CD4-positive, alpha-beta T cell treated with Interleukin-1 beta for 1 hour (primary cell): Measurements from ENCODE around the gene JAG1.

ENCODE experiments used
- DNase-seq, 2 donors: peaks; one replicate each; pipeline ENCODE4 v3.0.0-alpha.2; 2020 to 2022

JAG1 gene

DNA sequence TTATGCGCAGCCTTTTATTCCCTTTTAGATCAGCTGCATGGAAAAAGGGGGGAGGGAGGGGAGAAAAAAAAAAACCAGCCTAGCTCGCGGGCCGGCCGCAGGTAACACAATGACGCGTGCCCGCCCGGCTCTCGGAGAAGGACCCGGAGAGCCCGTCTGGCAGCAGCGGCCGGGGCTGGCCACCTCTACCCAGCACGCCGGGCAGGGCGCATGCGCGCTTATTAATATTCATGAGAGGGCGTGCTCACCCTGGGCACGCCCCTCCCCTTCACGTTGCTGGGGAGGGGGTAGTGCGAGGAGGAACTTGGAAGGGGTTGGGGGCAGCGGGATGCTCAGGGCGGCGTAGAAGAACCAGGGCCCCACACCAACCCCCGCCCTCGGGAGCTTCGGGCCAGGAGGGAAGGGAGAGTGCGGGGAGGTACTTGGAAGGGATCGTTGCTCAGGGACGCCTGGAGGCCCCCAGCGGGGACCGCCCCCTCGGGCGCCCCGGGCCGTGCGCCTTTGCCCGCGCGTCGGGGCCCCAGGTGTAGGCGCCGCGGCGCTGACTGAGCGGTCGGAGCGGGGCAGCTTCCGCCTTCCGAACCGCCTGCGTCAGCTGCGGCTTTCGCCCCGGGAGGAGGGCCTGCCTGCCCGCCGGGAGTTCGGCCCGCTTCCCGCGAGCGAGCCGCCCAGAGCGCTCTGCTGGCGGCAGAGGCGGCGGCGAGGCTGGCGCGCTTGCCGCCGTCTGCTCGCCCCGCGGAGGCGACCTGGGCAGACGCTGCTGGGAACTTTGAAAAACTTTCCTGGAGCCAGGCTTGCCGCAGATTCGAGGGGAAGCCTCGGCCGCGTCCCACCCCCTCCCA is at the start of gene JAG1:
Gene JAG1 (minus strand): TSS at position 158 of the 842 bp plus-strand sequence. CDS start 469 bp downstream, outside the sequence.
- peak; percentile 43 to 79 for DNase-seq

DNA sequence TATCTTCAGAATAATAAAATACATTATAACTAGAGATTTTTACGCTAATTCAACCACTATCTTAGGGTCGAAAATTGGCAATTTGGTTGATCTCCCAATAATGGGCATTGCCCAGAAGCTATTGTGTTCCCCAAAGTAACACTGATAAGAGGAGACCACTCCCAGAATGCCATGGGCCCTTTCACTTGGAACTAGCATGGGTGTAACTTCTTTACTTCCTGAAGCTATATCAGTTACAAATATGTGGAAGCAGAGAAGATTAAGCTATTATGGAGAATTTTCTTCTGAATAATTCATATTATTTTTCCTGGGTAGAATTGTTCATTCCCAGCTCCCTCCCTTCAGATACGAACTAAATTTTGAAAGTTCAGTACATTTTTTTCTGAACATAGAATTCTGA is 48.2 kb upstream of the JAG1 start:
- no peak for DNase-seq

GRCh38 chr20:10721137-10721896 is 47.5 kb upstream of the JAG1 start:
- DNase-seq, result no peak

GRCh38 chr20:10720565-10720964 is 46.8 kb upstream of the JAG1 start:
- DNase-seq, result no peak

DNA sequence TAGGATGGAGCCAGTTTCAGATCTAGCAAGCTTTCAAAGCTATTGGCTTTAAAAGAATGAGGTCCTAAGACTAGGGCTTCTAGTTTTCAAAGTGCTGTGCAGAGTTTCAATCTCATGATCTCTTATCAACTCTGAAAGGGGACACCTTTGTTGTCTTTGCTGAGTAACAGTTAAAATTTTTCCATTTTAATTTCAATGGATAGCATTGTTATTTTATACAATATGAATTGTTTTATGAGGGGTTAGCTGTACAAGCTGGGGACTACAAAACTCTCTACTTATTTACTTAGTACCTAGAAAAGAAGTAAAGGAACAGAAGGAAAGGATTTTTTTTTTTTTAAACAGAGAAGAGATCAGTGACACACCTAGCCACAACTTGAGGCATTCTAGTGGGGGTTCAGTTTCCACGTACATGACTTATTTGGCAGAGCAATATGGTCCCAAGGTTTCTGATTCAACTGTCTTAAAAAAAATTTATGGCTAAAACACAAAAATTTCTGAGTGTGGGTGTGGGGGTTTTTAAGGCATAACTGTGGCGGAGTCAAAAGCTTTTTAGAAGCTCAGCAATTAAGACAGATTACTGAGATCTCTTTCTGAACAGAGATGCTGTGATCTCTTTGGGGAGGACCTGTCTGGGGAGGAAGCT is 46.1 kb upstream of the JAG1 start:
- no peak for DNase-seq

GRCh38 chr20:10718661-10719060 is 44.9 kb upstream of the JAG1 start:
- DNase-seq, result no peak

- no peak for DNase-seq
Measured at GRCh38 chr20:10716855-10717254, 43.1 kb upstream of the JAG1 start.

DNA sequence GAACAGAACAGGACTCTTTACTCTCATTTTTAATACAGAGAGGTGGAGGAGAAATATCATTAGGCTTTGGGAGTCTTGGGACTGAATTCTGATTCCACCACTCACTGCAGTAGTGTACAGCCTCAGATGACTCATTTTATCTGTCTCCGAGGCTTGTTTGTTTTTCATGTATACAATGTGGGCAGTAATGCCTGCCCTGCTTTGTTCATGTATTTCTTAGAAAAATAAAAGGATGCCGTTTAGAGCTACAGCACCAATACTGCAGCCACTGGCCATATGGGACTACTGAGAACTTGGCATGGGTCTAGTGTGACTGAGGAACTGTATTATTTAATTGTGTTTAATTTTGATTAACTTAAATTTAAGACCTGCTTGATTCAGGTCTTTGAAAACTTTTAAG is 41.2 kb upstream of the JAG1 start:
- DNase-seq, result no peak

DNA sequence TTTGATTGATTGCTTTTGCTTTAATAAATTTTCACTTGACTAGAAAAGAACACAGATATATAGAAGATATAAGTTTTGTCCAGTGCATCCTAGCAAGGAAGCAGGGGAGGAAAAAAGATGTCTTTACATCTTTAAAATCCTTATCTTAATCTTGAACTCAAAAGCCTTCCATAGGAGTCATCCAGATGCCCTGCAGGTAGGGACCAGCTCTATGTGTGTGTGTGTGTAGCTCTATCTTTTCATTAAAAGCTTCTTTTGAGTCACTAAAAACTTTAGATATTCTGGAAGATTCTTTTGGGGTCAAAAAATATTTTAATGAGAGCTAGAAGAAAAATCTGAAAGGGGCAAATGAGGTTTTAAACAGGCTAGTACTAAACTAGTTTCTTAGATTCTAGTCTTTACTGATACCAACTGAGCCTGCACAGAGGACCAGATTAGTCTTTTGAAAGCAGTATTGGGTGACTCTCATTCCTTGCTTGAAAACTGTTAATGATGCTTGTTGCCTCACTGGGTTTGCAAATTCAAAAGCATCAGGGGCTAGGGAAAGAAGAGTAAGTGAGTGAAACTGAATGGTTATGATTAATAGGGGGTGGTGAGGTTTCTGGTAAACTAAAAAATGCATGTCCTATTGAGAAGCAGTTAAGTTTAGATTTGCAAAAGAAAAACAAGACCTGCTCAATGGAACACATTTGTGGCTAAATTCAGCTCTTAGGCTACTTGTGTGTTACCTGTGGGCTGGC is 40.6 kb upstream of the JAG1 start:
- no peak for DNase-seq

DNA sequence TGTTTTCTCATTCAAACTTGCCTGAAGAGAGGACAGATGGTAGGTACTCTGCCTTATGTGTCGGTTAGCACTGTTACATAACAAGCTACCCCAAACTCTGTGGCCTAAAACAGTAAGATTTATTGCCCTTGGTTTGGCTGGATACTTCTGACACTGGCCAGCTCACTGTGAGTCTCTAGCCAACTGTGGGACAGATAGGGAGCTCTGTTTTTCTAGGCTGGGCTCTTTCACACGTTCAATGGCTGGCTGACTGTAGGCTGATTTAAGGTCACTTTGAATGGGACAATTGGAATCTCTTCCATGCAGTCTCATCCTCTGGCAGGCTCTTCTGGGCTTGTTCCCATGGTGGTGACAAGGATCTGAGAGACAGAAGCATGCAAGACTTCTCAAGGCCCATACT is 39.4 kb upstream of the JAG1 start:
- no peak for DNase-seq

GRCh38 chr20:10711903-10712451 is 38.2 kb upstream of the JAG1 start:
- no peak for DNase-seq

DNA sequence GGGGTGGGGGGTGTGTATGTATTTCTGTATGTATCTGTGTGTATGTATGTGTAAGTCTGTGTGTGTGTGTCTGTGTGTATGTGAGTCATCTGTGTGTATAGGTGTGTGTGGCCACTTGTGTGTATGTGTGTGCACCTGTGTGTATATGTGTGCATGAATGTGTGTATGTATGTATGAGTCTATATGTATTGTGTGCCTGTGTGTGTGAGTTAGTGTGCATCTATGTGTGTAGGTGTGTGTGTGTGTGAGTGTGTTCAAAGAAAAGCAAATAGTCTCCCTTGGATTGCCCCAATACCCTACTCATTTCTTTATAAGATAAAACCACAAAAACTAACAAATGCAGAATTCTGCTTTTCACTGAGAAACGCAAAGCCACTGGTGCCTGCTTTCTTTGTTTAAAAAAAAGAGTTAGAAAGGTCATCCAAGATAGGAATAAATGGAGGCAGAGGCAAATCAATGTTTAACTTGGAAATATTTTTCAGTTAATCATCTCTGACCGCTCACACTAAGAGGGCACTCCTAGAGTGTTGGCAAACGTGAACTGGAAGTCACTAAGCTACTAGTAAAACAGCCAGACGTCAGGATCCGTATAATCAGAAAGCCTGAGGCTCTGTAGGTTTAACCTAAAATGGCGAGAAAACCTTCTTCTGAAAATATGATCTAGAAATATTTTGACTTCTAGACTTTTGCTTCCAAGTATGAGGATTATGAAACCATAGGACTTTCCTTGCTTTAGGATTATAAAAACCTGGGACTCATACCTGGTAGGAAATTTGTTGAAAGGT is 37.4 kb upstream of the JAG1 start:
- DNase-seq, result no peak

DNA sequence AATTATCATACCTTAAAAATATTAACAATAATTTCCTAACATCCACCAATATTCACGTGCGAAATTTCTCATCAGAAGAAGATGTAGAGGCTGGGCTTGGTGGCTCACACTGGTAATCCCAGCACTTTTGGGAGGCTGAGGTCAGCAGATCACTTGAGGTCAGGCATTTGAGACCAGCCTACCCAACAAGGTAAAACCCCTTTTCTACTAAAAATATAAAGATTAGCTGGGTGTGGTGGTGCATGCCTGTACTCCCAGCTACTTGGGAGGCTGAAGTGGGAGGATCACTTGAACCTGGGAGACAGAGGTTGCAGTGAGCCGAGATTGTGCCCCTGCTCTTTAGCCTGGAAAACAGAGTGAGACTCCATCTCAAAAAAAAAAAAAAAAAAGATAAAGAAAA is 36.1 kb upstream of the JAG1 start:
- DNase-seq, result no peak

DNA sequence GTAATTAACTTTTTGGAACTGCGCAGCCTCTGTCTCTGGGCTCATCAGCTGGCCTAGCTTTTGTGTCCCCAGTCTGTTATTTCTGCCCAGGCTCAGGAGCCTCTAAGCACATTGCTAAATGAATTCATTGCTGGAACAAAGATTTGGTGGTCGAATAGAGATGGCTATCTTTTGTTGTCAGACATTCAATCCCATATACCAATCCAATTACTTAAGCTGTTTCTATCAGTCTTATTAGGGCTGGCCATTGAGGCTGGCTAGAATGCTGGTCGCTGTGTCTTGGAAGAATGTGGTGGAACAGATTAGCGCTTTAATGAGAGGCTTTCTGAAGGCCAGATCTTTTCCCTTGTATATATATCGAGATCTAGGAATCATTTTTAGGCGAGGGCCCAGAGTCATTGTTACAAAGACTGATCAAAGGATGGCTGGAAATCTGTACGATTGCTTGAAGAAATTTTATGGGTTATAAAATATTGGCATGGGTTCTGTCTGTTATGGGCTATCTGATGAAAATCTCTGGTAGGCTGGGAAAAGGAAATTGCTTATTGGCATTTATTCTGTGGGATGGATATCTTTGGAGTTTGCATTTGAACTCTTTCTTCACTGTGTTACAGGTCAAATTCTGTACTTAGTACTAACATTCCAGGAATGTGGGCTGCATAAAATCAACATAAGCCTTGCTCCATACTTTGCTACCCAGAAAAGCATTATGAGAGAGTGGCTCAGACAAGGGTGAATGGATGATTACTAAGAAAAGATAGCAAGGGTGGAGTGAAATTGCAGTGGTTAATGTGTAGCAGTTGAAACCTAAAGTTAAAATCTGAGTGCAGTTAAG is 34.8 kb upstream of the JAG1 start:
- DNase-seq, result no peak

GRCh38 chr20:10707791-10708190 is 34.0 kb upstream of the JAG1 start:
- DNase-seq, result no peak

GRCh38 chr20:10707068-10707467 is 33.3 kb upstream of the JAG1 start:
- DNase-seq, result no peak

DNA sequence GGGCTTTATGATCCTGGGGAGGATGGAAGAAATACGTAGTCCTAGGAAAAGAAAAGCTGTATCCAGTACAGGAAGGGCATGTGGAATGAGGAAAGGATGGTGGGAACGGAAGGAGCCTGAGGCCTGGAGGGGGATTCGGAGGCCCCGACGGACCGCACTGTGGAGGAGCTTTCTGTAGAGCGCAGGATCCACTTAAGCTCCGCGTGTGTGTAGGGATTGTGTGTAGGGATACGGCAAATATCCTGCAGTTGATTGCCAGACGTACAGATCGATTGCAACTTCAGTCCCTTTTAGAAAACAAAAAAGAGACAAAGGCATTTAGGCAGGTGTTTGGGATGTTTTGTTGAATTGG is 32.6 kb upstream of the JAG1 start:
- no peak for DNase-seq

GRCh38 chr20:10705801-10706459 is 32.1 kb upstream of the JAG1 start:
- no peak for DNase-seq

- no peak for DNase-seq
Measured at GRCh38 chr20:10701607-10702006, 27.8 kb upstream of the JAG1 start.

- DNase-seq, result no peak
Measured at GRCh38 chr20:10699941-10700340, 26.1 kb upstream of the JAG1 start.
